Measurements from ENCODE around the gene MMP11. TPM values are rescaled to one million over a fixed set of nuclear protein-coding genes. Genes with fewer than 3 reads are reported as not detected.

The MMP11 gene
- polyA plus RNA-seq, 1 donor from 2014 or later, result 9.3 TPM

GRCh38 chr22:23787600-23787896, 14.9 kb downstream of the MMP11 start:
- no peaks in the 10 kb centered on the region for H3K9me2 ChIP-seq (ENCODE audit: insufficient read depth, low read length)
- no peaks in the 10 kb centered on the region for H3K9me3 ChIP-seq (ENCODE audit: low read length)
- peak overlapping the region; percentile 77 for H3K4me2 ChIP-seq (ENCODE audit: low read length)
- no peaks in the 10 kb centered on the region for H3K27me3 ChIP-seq (ENCODE audit: insufficient read depth, low read depth, low read length)
- TF ChIP-seq EP300 (conservative IDR thresholded peaks at IDR 0.05; ENCODE audit: poor library complexity, severe bottlenecking), result no peak
- TF ChIP-seq CTCF (IDR thresholded peaks at IDR 0.05; ENCODE audit: poor library complexity, severe bottlenecking), result no peak
- TF ChIP-seq MXI1 (conservative IDR thresholded peaks at IDR 0.05; ENCODE audit: poor library complexity, severe bottlenecking), result no peak
- no peak for TF ChIP-seq POLR2AphosphoS5 (IDR thresholded peaks at IDR 0.05)
- TF ChIP-seq TAF1 (IDR thresholded peaks at IDR 0.05; ENCODE audit: low read depth), result no peak
- TF ChIP-seq RAD21 (conservative IDR thresholded peaks at IDR 0.05), result no peak
- TF ChIP-seq REST (IDR thresholded peaks at IDR 0.05; ENCODE audit: borderline replicate concordance), result no peak
- TF ChIP-seq EZH2 (IDR thresholded peaks at IDR 0.05; ENCODE audit: borderline replicate concordance, insufficient read depth, low read length, poor library complexity, severe bottlenecking), result no peak
- TF ChIP-seq SMC3 (conservative IDR thresholded peaks at IDR 0.05; ENCODE audit: poor library complexity), result no peak
- peaks cover 47% of the 10 kb centered on the region for H3K79me2 ChIP-seq (replicated peaks; ENCODE audit: insufficient read depth, low read length)
- H3K9ac ChIP-seq (ENCODE audit: low read length), result peak overlapping the region; percentile 100
- H3K36me3 ChIP-seq (ENCODE audit: insufficient read depth, low read length), result no peaks in the 10 kb centered on the region
- H3K27ac ChIP-seq (ENCODE audit: low read length), result peak overlapping the region; percentile 99
- H4K20me1 ChIP-seq (ENCODE audit: insufficient read depth), result peaks cover 5% of the 10 kb centered on the region
- peak overlapping the region; percentile 83 for H3K4me3 ChIP-seq (ENCODE audit: low read length)
- H3F3A ChIP-seq (ENCODE audit: insufficient read depth, low read length, poor library complexity, severe bottlenecking), result no peaks in the 10 kb centered on the region
- H2AFZ ChIP-seq (ENCODE audit: low read depth, low read length), result peak overlapping the region; percentile 35

- Histone ChIP-seq H2AFZ (ENCODE audit: low read depth, low read length) (no peak overlapping the region), H3K4me3 (ENCODE audit: low read length) (peak overlapping the region; percentile 83), H3K9me3 (ENCODE audit: low read length) (no peaks in the 10 kb centered on the region), H3K79me2 (replicated peaks; ENCODE audit: insufficient read depth, low read length) (peaks cover 47% of the 10 kb centered on the region), H3K27ac (ENCODE audit: low read length) (peak overlapping the region; percentile 99), H4K20me1 (ENCODE audit: insufficient read depth) (peaks cover 5% of the 10 kb centered on the region), H3F3A (ENCODE audit: insufficient read depth, low read length, poor library complexity, severe bottlenecking) (no peaks in the 10 kb centered on the region), H3K36me3 (ENCODE audit: insufficient read depth, low read length) (no peaks in the 10 kb centered on the region), H3K4me2 (ENCODE audit: low read length) (peak overlapping the region; percentile 77), H3K9me2 (ENCODE audit: insufficient read depth, low read length) (no peaks in the 10 kb centered on the region), H3K27me3 (ENCODE audit: insufficient read depth, low read depth, low read length) (no peaks in the 10 kb centered on the region), H3K9ac (ENCODE audit: low read length) (peak overlapping the region; percentile 100)
- TF ChIP-seq POLR2AphosphoS5 (IDR thresholded peaks at IDR 0.05), result no peak
- TF ChIP-seq RAD21 (conservative IDR thresholded peaks at IDR 0.05), result no peak
- no peak for TF ChIP-seq CTCF (IDR thresholded peaks at IDR 0.05; ENCODE audit: poor library complexity, severe bottlenecking)
- no peak for TF ChIP-seq REST (IDR thresholded peaks at IDR 0.05; ENCODE audit: borderline replicate concordance)
- TF ChIP-seq EZH2 (IDR thresholded peaks at IDR 0.05; ENCODE audit: borderline replicate concordance, insufficient read depth, low read length, poor library complexity, severe bottlenecking), result no peak
- TF ChIP-seq TAF1 (IDR thresholded peaks at IDR 0.05; ENCODE audit: low read depth), result no peak
- TF ChIP-seq SMC3 (conservative IDR thresholded peaks at IDR 0.05; ENCODE audit: poor library complexity), result no peak
- no peak for TF ChIP-seq EP300 (conservative IDR thresholded peaks at IDR 0.05; ENCODE audit: poor library complexity, severe bottlenecking)
- no peak for TF ChIP-seq MXI1 (conservative IDR thresholded peaks at IDR 0.05; ENCODE audit: poor library complexity, severe bottlenecking)
Measured at GRCh38 chr22:23787910-23788309, 15.3 kb downstream of the MMP11 start.

Measured in neural cell (in vitro differentiated cells).